ENCODE data around the gene SLC6A4. TPM values are rescaled to one million over a fixed set of nuclear protein-coding genes. Genes with fewer than 3 reads are reported as not detected.

The SLC6A4 gene
- total and polyA plus RNA-seq, 2 of the 8 experiments (the other 6 are each of a cell fraction or from before 2014, with no cell fraction given): 0.09 to 0.33 TPM

DNA sequence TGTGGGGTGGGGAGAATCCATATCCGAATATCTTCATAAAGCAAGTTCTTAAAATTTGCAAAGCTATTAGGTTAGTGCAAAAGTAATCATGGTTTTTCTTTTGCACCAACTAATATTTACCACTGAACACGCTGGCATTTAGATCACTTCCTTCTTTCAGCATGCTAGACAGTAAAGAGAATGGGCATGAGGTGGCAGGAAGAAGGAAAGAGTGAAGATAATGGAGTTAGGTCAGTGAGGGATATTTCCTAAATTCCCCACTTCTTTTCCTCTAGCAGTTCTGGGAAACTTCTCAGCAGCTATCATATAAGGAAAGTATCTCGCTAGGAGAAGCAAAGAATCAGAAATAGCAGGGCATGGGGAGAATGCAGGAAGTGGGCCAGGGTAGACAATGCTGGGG, 39.0 kb downstream of the SLC6A4 start:
- ChIA-PET POLR2A (ENCODE audit: partially characterized antibody) (no interaction called here), CTCF (ENCODE audit: partially characterized antibody) (interaction anchor here (0.6 to 2.1 kb wide), 7 partner anchors 12 to 730 kb away, joined by 3 to 6 read pairs (median 3); no protein-coding TSS in a partner anchor)
- no peak overlapping the region for H2BK15ac ChIP-seq (ENCODE audit: low read length)
- no peaks in the 10 kb centered on the region for H3K36me3 ChIP-seq (ENCODE audit: control insufficient read depth in 2 of 4, insufficient read depth in 4 of 4, low read length in 3 of 4)
- H3K4me1 ChIP-seq (replicated peaks in 1 of 4; ENCODE audit: control insufficient read depth in 3 of 4, insufficient read depth in 4 of 4, low read length in 3 of 4): no peaks in the 10 kb centered on the region
- no peak overlapping the region for H4K5ac ChIP-seq (ENCODE audit: insufficient read length, low read depth, low read length)
- no peak overlapping the region for H3K9ac ChIP-seq (replicated peaks in 1 of 4; ENCODE audit: extremely low read depth in 1 of 4, low read depth in 3 of 4, low read length in 3 of 4)
- no peak overlapping the region for H4K8ac ChIP-seq (ENCODE audit: extremely low read depth, insufficient read depth, low read length)
- no peak overlapping the region for H2BK5ac ChIP-seq (ENCODE audit: low read depth, low read length)
- H2BK12ac ChIP-seq (ENCODE audit: low read depth, low read length): no peak overlapping the region
- H3K4me2 ChIP-seq (ENCODE audit: insufficient read depth in 1 of 2, low read depth in 2 of 2, low read length in 2 of 2): no peak overlapping the region
- no peaks in the 10 kb centered on the region for H3K23me2 ChIP-seq (ENCODE audit: low read depth, low read length)
- no peak overlapping the region for H2BK120ac ChIP-seq (replicated peaks; ENCODE audit: low read depth, low read length)
- no peaks in the 10 kb centered on the region for H3K79me1 ChIP-seq (ENCODE audit: low read depth, low read length)
- H2AFZ ChIP-seq (ENCODE audit: low read length): no peak overlapping the region
- H3K18ac ChIP-seq (ENCODE audit: extremely low read depth, low read length): no peak overlapping the region
- FAIRE-seq (no peak), DNase-seq (ENCODE audit: low read depth in 1 of 2, low spot score in 2 of 2) (no peak)
- H3K79me2 ChIP-seq (ENCODE audit: control insufficient read depth in 1 of 2, insufficient read depth in 2 of 2, low read length in 2 of 2): no peaks in the 10 kb centered on the region
- no peak overlapping the region for H3K4ac ChIP-seq (replicated peaks; ENCODE audit: insufficient read length, low read depth, low read length)
- H3K27me3 ChIP-seq (replicated peaks in 1 of 4; ENCODE audit: control insufficient read depth in 3 of 4, extremely low read depth in 1 of 4, insufficient read depth in 3 of 4, low read length in 3 of 4): no peaks in the 10 kb centered on the region
- H3K27ac ChIP-seq (ENCODE audit: low read depth, low read length): no peak overlapping the region
- no peak overlapping the region for H4K91ac ChIP-seq (replicated peaks; ENCODE audit: insufficient read length, low read length)
- no peak overlapping the region for H3K14ac ChIP-seq (ENCODE audit: insufficient read length)
- no peak overlapping the region for H2AK5ac ChIP-seq (ENCODE audit: low read depth, low read length)
- no peak overlapping the region for H3K23ac ChIP-seq (ENCODE audit: insufficient read length)
- no peaks in the 10 kb centered on the region for H3K9me3 ChIP-seq (ENCODE audit: insufficient read depth in 2 of 2, low read depth in 1 of 2, low read length in 1 of 2)
- H3K4me3 ChIP-seq (ENCODE audit: extremely low read depth in 1 of 4, insufficient read depth in 2 of 4, low read depth in 3 of 4, low read length in 4 of 4): no peak overlapping the region
- no peak overlapping the region for H2BK20ac ChIP-seq (ENCODE audit: low read length)
- WGBS, 2 experiments (ENCODE audit: extremely low coverage in 1 of 2, insufficient coverage in 1 of 2, insufficient read length in 1 of 2, insufficient replicate concordance in 2 of 2, low coverage in 1 of 2, low lambda C conversion rate in 2 of 2, missing lambda C conversion rate in 1 of 2): 86% methylated on average over 3 of the region's 3 CpGs; no CpG with 5 or more reads in 1 of the 2 experiments
- H4K20me1 ChIP-seq (replicated peaks in 1 of 2; ENCODE audit: control insufficient read depth in 1 of 2, insufficient read depth in 2 of 2, low read length in 2 of 2): no peaks in the 10 kb centered on the region
- no peak overlapping the region for H3K56ac ChIP-seq (replicated peaks; ENCODE audit: insufficient read length, low read depth, low read length)
- no peak for TF ChIP-seq CBX8 (IDR thresholded peaks at IDR 0.05; ENCODE audit: borderline replicate concordance, low read depth, low read length)
- no peak for TF ChIP-seq RXRA (IDR thresholded peaks at IDR 0.05; ENCODE audit: insufficient read depth, low read depth, low read length)
- no peak for TF ChIP-seq SRF (IDR thresholded peaks at IDR 0.05; ENCODE audit: low read depth, low read length)
- TF ChIP-seq CHD1 (IDR thresholded peaks at IDR 0.05; ENCODE audit: low read depth, low read length): no peak
- TF ChIP-seq SAP30 (IDR thresholded peaks at IDR 0.05; ENCODE audit: insufficient read depth, insufficient replicate concordance, low read length): no peak
- TF ChIP-seq ATF2 (IDR thresholded peaks at IDR 0.05; ENCODE audit: low read length): no peak
- TF ChIP-seq SP1 (IDR thresholded peaks at IDR 0.05; ENCODE audit: low read depth, low read length): no peak
- TF ChIP-seq NANOG (IDR thresholded peaks at IDR 0.05; ENCODE audit: insufficient read depth, low read depth, low read length, poor library complexity, severe bottlenecking): no peak
- no peak for TF ChIP-seq MAFK (IDR thresholded peaks at IDR 0.05; ENCODE audit: low read depth, low read length)
- no peak for TF ChIP-seq TBP (IDR thresholded peaks at IDR 0.05; ENCODE audit: low read depth, low read length)
- no peak for TF ChIP-seq PHF8 (conservative IDR thresholded peaks at IDR 0.05; ENCODE audit: low read depth, low read length)
- no peak for TF ChIP-seq EGR1 (IDR thresholded peaks at IDR 0.05; ENCODE audit: borderline replicate concordance, low read depth, low read length)
- TF ChIP-seq TEAD4 (IDR thresholded peaks at IDR 0.05; ENCODE audit: low read depth, low read length): no peak
- TF ChIP-seq POLR2A (IDR thresholded peaks at IDR 0.05; ENCODE audit: control extremely low read depth in 1 of 2, low read depth in 2 of 2, low read length in 2 of 2): no peak

Measured in H1 (cell line).